GM23338 (cell line): Measurements from ENCODE around the gene CDK17. TPM values are rescaled to one million over a fixed set of nuclear protein-coding genes. Genes with fewer than 3 reads are reported as not detected.

Experiments used
- ATAC-seq: fragments of 200-7000 bp; cut with Tn5 transposase; 3 replicates; pipeline ENCODE4 v1.9.1; 2020
- DNase-seq: peaks from one replicate; pipeline ENCODE4 v3.0.0-alpha.2; 2015; ENCODE audit warnings: low spot score
- H2AFZ ChIP-seq: fragments of 200-600 bp; sonication (generic); 2 replicates; pipeline ENCODE4 v1.8.0; 2016; ENCODE audit warnings: antibody characterized with exemption, mild to moderate bottlenecking, moderate library complexity
- H3F3A ChIP-seq: fragments of 200-600 bp; sonication (generic); replicated peaks from 2 replicates; pipeline ENCODE4 v1.8.0; 2017; ENCODE audit warnings: antibody characterized with exemption, mixed run types, low read depth
- H3K27ac ChIP-seq: fragments of 200-600 bp; sonication (generic); 2 replicates; pipeline ENCODE4 v1.6.1; 2016; ENCODE audit warnings: low read depth
- H3K27me3 ChIP-seq: fragments of 200-600 bp; sonication (generic); 2 replicates; pipeline ENCODE4 v1.8.0; 2016; ENCODE audit warnings: mild to moderate bottlenecking, mixed run types, moderate library complexity; ENCODE audit not compliant: insufficient read depth
- H3K36me3 ChIP-seq: fragments of 200-600 bp; sonication (generic); 2 replicates; pipeline ENCODE4 v1.8.0; 2016; ENCODE audit warnings: mild to moderate bottlenecking; ENCODE audit not compliant: insufficient read depth
- H3K4me1 ChIP-seq: fragments of 200-600 bp; sonication (generic); 2 replicates; pipeline ENCODE4 v1.8.0; 2016; ENCODE audit warnings: mild to moderate bottlenecking, moderate library complexity; ENCODE audit not compliant: insufficient read depth
- H3K4me2 ChIP-seq: fragments of 200-600 bp; sonication (generic); 2 replicates; pipeline ENCODE4 v1.7.1; 2017; ENCODE audit warnings: mixed run types
- H3K4me3 ChIP-seq: fragments of 200-600 bp; sonication (generic); 2 replicates; pipeline ENCODE4 v1.6.1; 2016; ENCODE audit warnings: mixed run types
- H3K79me2 ChIP-seq: fragments of 200-600 bp; sonication (generic); replicated peaks from 2 replicates; pipeline ENCODE4 v1.8.0; 2017; ENCODE audit warnings: mild to moderate bottlenecking; ENCODE audit not compliant: insufficient read depth
- H3K9me2 ChIP-seq: fragments of 200-600 bp; sonication (generic); 2 replicates; pipeline ENCODE4 v1.8.0; 2017; ENCODE audit not compliant: insufficient read depth
- H4K20me1 ChIP-seq: fragments of 200-600 bp; sonication (generic); replicated peaks from 2 replicates; pipeline ENCODE4 v1.8.0; 2017; ENCODE audit warnings: mild to moderate bottlenecking; ENCODE audit not compliant: insufficient read depth
- H3K27ac Mint-ChIP-seq: 2 replicates; pipeline ENCODE4 v1.8.0; 2020; ENCODE audit warnings: inconsistent platforms, mild to moderate bottlenecking, moderate library complexity, mixed read lengths
- H3K27me3 Mint-ChIP-seq: 3 replicates; pipeline ENCODE4 v1.8.0; 2022; ENCODE audit warnings: low read depth, mild to moderate bottlenecking, moderate library complexity, mixed read lengths, inconsistent platforms; ENCODE audit not compliant: insufficient read depth, poor library complexity
- H3K36me3 Mint-ChIP-seq: 3 replicates; pipeline ENCODE4 v1.8.0; 2021; ENCODE audit warnings: low read depth, mild to moderate bottlenecking, inconsistent platforms, moderate library complexity, mixed read lengths
- H3K4me1 Mint-ChIP-seq: 3 replicates; pipeline ENCODE4 v1.8.0; 2020; ENCODE audit warnings: mild to moderate bottlenecking, inconsistent platforms, mixed read lengths
- H3K4me3 Mint-ChIP-seq: 3 replicates; pipeline ENCODE4 v1.8.0; 2021; ENCODE audit warnings: moderate library complexity, mild to moderate bottlenecking, inconsistent platforms, mixed read lengths
- H3K9me3 Mint-ChIP-seq: 3 replicates; pipeline ENCODE4 v1.8.0; 2020; ENCODE audit warnings: moderate library complexity, mild to moderate bottlenecking, inconsistent platforms, mixed read lengths
- CTCF ChIP-seq, 2 experiments: fragments of 200-600 bp in 1 of 2; sonication (generic) in 1 of 2; conservative IDR thresholded peaks; 2 replicates each; pipeline versions ENCODE4 v1.5.1 to v1.6.1; 2016 to 2017; ENCODE audit warnings: antibody characterized with exemption in 2 of 2, low read depth in 2 of 2, mild to moderate bottlenecking in 2 of 2, moderate library complexity in 1 of 2
- EZH2phosphoT487 ChIP-seq: fragments of 200-600 bp; sonication (generic); IDR thresholded peaks from one replicate; pipeline ENCODE4 v1.8.1; 2018; ENCODE audit warnings: antibody characterized with exemption; ENCODE audit not compliant: unreplicated experiment
- JUNB ChIP-seq: IDR thresholded peaks from one replicate; pipeline ENCODE4 v1.6.1; 2016; ENCODE audit warnings: antibody characterized with exemption; ENCODE audit not compliant: unreplicated experiment
- POLR2AphosphoS5 ChIP-seq: IDR thresholded peaks from 2 replicates; pipeline ENCODE4 v1.6.1; 2016; ENCODE audit warnings: antibody characterized with exemption, low read depth
- REST ChIP-seq: IDR thresholded peaks from one replicate; pipeline ENCODE4 v1.6.1; 2018; ENCODE audit warnings: antibody characterized with exemption; ENCODE audit not compliant: unreplicated experiment
- STAT1 ChIP-seq: IDR thresholded peaks from one replicate; pipeline ENCODE4 v1.6.1; 2016; ENCODE audit warnings: antibody characterized with exemption; ENCODE audit not compliant: unreplicated experiment
- polyA plus RNA-seq: library from polyadenylated mRNA; unstranded; fragments of >200 nt; fragmentation: Nextera tagmentation; extraction: Ambion mirVana; gene quantifications from 2 replicates; pipeline ENCODE4 v1.2.1, GENCODE V29; 2016
- total RNA-seq: library from RNA; depleted of rRNA; stranded (reverse); fragments of >200 nt; shearing (Covaris generic); gene quantifications from 2 replicates; pipeline ENCODE4 v1.2.3, GENCODE V29; 2014

CDK17 gene
- total and polyA plus RNA-seq, 2 experiments from 2014 or later: 7.6 to 34.2 TPM

GRCh38 chr12:96271469-96272199, 128.6 kb downstream of the CDK17 start:
- Mint-ChIP-seq H3K27ac (no peak overlapping the region), H3K4me3 (no peak overlapping the region), H3K9me3 (no peaks in the 10 kb centered on the region), H3K27me3 (no peaks in the 10 kb centered on the region), H3K4me1 (no peaks in the 10 kb centered on the region), H3K36me3 (no peaks in the 10 kb centered on the region; the same call in 1 of the 3 replicates)
- Histone ChIP-seq H3K36me3 (no peaks in the 10 kb centered on the region), H3K79me2 (no peaks in the 10 kb centered on the region), H3K4me1 (no peaks in the 10 kb centered on the region), H3K9me2 (no peaks in the 10 kb centered on the region), H3F3A (no peaks in the 10 kb centered on the region), H3K4me2 (no peak overlapping the region), H2AFZ (no peak overlapping the region), H3K27me3 (no peaks in the 10 kb centered on the region), H3K27ac (no peak overlapping the region), H4K20me1 (no peaks in the 10 kb centered on the region), H3K4me3 (no peak overlapping the region)
- no peak for ATAC-seq
- no peak for TF ChIP-seq JUNB
- TF ChIP-seq STAT1: no peak
- no peak for TF ChIP-seq POLR2AphosphoS5
- TF ChIP-seq CTCF (conservative IDR thresholded peaks at IDR 0.05; ENCODE audit: low read depth in 2 of 2): no peak
- no peak for TF ChIP-seq REST
- DNase-seq: no peak

- H2AFZ ChIP-seq: no peak overlapping the region
- peaks cover 4% of the 10 kb centered on the region; the same call in 2 of the 3 replicates for H3K36me3 Mint-ChIP-seq
- no peaks in the 10 kb centered on the region for H3K9me3 Mint-ChIP-seq
- TF ChIP-seq EZH2phosphoT487 (no peak), REST (no peak)
- no peaks in the 10 kb centered on the region for H3K27me3 ChIP-seq
- ATAC-seq (no peak), DNase-seq (no peak)
- no peaks in the 10 kb centered on the region for H3K36me3 ChIP-seq
- H3K4me2 ChIP-seq: no peak overlapping the region
- H3F3A ChIP-seq: no peaks in the 10 kb centered on the region
- H3K4me1 ChIP-seq: no peaks in the 10 kb centered on the region
- no peak overlapping the region for H3K27ac Mint-ChIP-seq
- no peak overlapping the region for H3K27ac ChIP-seq
- no peak overlapping the region for H3K4me3 Mint-ChIP-seq
- no peaks in the 10 kb centered on the region for H3K79me2 ChIP-seq
- peaks cover 2% of the 10 kb centered on the region for H3K27me3 Mint-ChIP-seq
- H3K4me1 Mint-ChIP-seq: no peaks in the 10 kb centered on the region
- H3K4me3 ChIP-seq: no peak overlapping the region
- no peaks in the 10 kb centered on the region for H4K20me1 ChIP-seq
- no peaks in the 10 kb centered on the region for H3K9me2 ChIP-seq
These were observed 134.0 kb downstream of the CDK17 start for GRCh38 chr12:96266238-96266637.
